IPS-NIHi11 (cell line): ENCODE data around the gene HPSE2.

Source experiments
- DNase-seq: peaks from one replicate; pipeline ENCODE4 v3.0.0; 2012; ENCODE audit warnings: mixed read lengths, low spot score

HPSE2 gene

DNA sequence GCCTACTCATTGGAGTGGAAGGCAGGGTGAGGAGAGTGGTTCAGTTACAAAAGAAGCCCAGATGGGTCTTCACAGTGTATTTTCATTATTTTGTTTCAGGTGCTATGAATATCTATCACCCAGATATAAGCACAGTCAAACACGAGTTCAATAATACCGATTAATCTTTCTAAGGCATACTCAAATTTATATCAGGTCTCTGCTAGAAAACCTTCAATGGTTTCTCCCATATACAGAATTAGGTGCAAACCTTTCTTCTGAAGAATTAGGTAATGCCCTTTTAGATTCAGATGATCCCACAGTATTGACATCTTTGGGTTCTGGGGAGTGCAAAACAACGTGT, 774.2 kb downstream of the HPSE2 start:
- no peak for DNase-seq

DNA sequence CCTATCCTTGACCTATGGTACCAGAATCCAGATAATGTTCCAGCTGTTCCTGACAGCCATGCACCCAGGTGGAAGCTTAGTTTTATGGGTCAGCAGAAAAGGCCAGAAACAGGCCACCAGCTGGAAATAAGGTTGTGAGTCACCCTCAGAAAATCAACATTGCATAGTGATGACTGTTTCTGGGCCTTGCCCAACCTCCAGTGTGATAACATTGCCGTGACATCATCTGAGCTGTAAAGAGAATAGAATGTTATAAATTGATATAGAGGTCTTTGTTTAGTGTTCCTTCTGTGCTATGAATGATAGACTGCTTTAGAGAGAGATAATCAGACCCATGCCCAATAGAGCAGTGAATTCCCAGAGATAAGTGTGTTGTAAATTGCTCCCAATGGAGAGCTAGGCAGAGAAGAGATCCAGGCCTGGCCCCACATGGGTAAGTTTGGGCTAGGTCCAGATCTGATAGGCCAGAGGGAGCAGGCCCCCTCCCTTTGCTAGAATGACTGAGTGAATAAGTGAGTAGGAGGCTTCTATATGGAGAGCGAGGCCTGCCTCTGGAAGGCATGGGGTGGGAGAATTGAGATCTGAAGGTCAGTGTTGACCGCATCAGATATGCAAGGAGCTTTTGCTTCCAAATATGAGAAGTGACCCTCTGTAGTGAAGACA, 774.7 kb downstream of the HPSE2 start:
- DNase-seq, result no peak

DNA sequence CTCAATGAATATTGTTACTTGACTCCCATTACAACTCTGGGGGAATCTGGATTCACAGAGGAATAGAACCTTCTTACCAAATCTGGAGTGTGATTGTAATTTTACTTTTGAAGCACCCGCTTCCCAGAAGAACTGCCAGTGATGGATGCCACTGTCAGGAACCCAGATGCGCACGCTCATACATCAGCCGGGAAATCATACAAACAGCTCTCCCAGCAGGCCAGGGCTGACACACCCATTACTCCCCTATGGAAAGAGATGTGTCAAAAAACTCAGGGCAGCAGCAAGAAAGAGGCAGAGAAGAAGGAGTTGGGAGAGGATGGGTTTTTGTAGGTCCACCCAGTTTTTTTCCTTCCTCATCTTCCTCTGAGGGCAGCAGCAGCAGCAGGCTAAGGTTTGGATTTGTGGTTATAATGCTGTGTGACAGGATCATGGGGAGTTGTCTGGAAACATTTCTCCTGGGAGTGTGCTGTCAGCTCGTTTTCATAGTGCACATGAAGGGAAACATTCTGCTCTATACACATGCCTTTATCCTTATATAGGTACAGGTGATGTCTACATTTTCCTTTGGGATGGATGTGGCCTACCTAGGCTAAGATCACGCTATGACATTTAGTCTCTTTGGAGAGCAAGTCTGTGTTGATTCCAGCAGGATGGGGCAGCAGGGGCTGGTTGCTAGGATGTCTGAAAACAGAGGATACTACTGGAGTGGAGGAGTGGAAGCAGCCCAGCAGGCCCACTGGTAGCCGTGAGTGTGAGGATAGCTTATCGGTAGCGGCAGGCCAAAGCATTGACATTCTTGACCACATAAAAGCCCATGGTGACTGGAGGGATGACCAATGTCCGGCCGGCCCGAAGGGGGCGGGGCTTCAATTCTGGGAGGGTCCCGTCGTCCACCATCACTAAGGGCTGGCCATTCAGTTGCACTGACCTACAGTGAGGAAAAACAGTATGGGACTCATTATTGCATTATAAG, 776.6 kb downstream of the HPSE2 start:
- no peak for DNase-seq

DNA sequence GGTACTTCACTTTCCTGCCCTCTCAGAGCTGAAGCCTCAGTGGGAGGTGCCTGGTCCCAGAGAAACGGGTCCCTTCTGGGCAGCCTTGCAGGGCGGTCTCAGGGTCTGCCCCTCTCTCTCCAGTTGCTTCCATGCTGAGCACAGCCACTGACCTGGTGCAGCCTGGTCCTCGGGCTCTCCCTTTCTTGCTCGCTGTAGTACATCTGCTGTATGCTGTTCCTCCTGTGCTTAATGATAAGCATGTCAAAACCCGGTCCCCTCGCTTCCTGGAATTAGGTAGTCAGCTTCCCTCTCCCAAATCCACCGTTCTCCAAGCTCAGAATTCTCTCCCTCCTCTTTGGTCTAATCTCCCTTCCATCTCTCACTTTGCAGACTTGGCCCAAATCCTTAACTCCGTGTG, 777.9 kb downstream of the HPSE2 start:
- no peak for DNase-seq

DNA sequence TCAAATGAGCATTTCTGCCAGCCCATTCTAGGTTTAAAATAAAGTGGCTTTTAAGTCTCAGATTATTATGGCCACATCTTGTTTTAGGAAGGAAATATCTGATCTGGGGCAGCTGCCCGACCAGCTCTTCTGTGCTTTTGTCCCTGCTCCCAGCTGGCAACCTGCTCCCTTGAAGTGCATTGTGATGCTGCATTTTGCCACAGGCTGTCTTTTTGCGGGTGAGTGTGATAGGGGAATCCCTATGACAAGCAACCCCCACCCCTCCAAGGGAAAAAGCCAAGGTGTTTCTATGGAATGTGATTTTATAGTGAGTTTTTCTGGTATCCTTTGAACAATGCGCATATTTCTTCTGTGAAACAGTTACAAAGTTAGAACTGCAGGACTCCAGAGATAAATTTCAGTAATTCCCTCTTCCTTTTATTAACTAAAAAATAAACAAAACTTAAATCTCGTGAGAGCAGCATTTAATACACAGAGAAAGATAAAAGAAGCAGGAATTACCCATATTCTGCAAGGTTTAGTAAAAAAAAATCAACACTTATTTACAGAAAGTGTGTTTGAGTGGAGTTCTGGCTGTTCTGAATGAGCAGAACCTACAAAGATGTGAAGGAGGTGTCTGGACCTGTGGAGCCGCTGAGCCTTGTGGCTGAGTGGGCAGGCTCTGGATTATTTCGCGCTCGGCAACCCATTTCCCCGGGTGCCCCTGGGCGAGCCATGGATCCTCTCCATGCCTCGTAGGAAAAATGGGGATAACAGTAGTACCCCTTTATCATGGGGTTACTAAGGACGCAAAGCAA, 778.8 kb downstream of the HPSE2 start:
- DNase-seq, result no peak

DNA sequence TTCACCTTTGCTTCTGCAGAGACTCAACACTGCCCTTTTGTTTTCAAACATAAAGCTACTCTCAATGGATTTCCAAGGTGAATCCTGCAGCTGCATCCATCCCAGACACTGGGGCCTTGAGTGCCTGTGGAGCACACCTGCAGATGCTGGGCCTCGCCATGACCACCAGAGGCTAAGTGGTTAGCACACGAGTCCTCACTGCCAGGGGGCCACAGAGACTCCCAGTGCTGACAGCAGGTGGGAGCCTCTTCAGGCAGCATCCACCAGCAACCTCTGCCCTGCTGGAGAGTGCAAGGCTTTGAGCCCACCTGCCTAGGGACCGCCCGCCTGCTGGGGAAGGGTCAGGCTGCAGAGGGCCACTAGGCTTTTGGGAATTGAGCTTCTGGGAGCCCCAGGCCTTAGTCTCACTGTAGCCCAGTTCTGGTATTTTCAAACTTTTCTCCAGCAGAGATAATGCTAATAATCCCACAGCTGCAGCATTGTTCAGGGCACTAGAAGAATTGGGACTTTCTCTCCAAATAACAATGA, 779.5 kb downstream of the HPSE2 start:
- no peak for DNase-seq

DNA sequence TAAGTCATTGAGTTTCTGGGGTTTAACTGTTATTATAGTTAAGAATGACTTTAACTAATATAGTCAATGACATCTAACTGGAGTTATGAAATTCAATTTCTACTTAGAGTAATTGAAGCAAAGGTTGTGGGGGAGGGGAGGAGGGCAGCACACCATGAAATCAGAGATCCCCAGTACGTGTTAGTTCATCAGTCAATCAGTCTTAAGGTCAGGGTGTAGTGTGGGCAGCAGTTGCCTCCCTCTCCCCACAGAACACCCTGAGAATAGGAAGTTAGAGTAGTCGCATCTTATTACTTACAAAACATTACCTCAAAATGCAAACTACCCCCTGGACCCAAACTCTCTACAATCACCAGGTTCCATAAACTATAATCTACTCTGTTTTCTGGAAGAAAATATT, 781.9 kb downstream of the HPSE2 start:
- no peak for DNase-seq

DNA sequence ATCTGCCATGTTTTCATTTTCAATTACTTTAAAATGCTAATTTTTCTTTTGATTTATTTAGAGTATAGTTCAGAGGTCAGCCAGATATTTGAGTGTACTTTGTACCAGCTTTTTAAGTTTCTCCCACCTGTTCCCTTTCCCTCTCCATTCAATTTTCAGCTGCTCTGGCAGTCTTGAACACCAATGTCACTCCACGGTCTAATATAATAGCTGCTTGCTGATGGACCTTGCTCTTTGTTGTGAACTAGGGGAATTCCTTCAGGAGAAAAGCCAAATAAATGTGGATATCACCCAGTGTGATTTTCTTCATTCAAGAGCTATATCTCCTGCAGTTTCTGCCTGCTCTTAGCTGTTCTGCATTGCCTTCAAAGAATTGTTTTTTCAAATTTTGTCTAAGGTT, 785.0 kb downstream of the HPSE2 start:
- DNase-seq, result no peak

DNA sequence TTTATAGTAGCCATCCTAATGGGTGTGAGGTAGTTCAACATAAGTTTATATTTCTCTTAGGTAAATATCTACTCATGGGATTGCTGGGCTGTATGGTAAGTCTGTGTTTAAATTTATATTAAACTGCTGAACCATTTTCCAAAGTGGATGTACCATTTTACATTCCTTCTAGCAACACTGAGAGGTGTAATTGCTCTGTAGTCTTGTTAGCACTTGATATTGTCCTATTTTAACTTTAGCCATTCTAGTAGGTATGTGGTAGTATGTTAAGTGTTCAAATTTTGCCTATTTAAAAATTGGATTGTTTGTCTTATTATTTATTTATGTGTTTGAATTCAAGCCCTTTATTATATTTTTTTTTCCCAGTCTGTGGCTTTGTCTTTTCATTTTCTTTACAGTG, 786.4 kb downstream of the HPSE2 start:
- DNase-seq, result no peak

DNA sequence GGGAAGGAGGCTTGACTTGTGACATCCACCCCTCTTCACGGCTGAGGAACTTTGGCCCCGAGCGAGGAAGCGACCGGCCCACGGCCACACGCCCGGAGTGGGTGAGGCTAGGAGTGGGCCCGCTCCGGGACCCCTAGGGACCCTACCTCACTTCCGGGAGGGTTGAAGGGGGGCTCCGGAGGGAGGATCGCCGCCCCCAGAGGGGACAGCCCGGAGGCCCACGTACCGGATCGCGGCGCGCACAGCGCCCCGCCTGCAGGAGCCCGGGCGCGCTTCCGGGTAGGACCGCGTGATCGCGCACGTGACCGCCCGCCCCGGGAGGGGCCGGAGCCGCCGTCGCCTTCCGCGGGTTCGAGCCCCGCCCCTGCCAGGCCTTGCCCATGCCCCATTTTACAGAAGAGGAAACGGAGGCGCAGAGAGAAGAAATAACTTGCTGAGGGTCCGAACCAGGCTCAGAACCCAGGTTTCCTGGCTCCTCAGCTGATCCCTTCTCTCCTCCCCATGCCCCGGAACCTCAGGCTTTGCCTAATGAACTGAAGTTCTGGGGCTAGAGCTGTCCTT, 788.9 kb downstream of the HPSE2 start, which contains the start of gene HPS1:
TSS of gene HPS1 (minus strand) at position 275 of the 561 bp plus-strand sequence. CDS start 3,695 bp downstream, outside the sequence.
- peak; percentile 97 for DNase-seq

DNA sequence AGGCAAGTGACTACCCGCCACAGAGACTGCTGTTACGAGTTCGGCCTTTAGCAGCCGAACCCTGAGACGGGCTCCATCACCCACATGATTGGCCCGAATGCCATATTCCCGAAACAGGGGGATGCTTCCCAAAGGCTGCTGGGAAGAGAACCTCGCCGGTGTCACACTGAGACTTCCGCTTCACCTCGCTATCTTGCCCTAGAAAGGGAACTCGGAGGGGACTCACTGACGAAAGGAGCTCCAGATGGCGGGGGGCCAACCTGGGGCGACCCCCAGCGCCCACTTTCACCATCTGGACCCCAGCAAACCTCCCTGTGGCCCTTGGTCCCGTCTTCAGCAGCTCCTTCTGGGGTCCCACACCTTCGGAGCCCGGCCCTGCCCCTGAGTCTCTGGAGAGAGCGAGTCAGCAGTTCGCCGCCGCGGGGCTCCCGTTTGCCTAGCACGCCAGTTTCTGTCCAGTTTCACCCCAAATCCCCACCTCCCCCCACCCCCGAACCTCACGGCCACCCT, 789.4 kb downstream of the HPSE2 start:
- peak; percentile 62 for DNase-seq

DNA sequence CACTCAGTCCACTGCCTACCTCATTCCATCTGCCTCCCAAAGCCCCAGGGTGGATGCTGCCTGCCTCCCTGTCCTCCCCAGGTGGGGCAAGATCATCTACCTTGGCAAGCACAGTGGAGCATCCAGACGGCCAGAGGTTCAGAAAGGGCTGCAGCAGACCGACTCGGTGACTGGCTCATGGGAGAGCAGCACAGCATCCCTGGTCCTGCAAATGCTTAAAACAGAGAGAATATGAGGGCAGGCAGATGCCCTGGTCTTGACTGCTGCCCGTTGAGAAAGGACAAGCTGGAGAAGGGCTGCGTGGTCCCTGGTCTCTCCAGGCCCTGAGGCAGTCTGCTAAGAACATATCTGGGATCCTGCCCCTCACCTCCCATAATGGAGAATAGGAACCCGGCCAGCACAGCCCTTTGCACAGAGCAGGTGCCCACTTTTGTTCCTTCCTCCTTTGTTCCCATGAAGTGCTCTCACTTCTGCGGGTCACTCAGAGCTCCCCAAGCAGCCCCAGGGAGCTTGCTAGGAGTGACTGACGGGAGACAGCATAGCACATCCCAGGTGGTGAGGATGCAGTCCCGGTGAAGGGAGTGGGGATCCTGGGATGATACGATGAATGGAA, 790.3 kb downstream of the HPSE2 start:
- DNase-seq, result no peak

DNA sequence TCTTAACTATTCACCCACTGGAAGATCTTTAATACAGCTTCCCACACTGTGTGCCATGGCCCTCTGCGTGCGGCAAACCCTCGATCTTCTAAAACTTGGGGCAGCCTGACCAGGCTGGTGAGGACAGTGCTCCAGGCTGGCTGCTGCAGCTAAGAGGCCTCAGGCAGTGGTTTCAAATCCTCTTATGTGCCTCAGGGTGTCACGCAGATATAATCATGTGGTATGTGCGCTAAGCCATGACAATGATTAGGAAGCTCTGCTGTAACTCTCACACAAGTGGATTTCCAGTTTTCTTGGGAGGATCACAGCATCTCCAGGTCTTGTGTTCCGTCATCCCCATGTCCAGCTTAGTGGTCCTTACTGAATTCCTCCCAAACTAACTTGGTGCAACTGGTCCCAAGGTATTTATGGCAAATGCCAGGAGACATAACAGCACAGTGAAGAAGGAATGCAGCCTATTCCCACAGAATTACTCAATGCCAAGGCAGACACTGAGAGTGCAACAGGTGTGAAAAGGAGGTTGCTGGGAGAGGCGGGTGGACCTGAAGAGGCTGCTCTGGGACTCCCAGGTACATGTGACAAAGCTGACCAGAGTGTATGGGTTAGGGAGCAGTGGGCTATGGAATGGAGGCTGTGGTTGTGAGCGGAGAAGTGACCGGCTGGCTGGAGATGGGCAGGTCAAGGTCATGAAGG, 791.2 kb downstream of the HPSE2 start:
- DNase-seq, result no peak

DNA sequence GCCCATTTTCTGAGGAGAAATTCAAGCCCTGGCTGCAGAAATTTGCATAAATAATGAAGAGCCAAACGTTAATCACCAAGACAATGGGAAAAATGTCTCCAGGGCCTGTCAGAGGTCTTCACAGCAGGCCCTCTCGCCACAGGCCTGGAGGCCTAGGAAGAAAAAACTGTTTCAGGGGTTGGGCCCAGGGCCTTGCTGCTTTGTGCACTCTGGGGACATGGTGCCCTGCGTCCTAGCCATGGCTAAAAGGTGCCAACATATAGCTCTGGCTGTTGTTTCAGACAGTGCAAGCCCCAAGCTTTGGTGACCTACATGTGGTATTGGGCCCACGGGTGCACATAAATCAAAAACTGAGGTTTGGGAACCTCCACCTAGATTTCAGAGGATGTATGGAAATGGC, 796.9 kb downstream of the HPSE2 start:
- DNase-seq, result no peak

DNA sequence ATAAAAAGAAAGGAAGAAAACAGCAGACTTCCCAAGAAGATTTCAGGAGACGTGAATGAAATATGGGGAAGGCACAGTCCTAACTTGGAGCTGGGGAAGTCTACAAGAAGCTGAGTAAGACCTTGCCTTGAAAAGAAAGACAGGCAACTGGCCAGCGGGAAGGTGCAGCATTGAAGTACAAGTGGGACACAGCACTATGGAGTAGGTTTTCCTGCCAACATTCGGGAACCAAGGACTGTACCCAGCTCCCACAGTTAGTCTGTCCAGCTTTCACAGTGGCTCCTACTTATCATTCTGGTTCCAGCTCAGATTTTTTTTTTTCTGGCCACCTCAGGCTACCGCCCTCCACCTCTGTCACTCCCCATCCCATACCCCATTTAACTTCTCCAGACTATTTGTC, 798.9 kb downstream of the HPSE2 start:
- DNase-seq, result no peak

DNA sequence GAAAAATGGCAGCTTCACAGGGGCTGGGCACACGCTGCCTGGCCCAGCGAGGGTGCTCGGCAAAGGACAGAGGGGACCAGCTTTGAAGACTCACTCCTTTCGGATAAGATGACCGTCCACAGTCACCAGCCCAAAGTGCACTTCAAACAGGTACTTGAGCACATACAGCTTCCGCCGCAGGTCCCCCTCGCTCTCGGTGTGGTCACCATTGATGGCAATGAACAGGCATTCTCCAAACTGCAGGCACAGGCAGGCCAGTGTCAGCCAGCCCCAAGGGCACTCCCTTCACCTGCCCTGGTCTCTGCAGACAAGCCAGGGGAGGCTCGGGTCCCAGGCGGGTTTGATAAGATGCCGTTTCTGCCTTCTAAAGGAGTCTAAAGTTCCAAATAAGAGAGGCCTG, 800.5 kb downstream of the HPSE2 start:
- no peak for DNase-seq

DNA sequence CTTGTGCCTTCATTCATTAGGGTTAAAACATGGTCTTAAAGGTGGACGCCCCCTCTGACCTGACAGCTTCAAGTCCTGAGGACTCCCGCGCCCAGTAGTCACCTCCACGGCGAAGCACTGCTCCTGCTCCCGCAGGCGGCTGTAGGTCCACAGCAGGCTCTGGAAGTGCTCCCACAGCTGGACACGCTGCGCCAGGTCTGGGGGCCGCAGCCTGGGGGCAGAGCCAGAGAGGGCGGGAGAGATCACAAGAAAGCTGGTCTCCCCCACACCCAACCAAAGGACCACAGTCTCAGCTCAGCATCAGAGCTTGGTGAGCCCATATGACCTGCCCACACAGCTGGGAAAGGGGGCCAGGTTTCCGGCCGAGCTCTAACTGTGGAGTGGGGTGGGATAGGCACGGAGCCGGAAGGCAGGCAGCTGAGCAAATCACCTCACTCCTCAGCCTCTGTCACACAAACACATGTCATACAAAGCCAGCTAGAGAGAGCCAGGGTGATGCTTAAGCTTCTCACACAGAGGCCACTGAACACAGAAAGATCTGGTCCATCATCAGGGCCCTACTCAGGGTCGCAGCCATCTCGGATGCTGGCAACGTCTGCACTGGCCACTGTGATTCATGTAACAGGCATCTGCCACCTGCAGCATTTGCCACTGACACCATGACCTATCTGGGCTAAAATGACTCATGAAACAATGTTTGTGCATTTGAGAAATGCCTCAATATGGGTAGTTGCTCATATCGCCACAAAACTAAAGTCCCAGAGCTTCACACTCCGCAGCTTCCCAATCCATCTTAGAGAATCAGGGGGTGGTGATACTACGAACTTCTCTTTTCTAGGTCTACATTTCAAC, 801.5 kb downstream of the HPSE2 start:
- no peak for DNase-seq

DNA sequence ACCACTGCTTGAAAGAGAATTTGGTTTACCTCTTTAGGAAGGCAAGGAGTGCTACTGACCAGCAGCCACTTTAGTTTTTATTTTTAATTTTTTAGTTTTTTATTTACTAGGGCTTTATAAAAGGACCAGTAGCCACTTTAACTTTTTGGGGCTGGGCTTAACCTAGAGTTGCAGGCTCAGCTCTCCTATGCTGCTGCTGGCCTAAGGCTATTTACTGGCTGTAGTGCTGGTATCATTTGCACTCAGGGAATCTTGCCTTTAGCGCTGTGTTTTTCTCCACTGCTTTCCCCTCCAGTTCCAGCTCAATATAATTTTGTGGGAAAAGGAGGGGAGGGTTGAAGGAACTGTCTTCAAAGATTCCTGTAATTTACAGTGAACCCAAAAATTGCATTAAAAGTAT, 802.3 kb downstream of the HPSE2 start:
- no peak for DNase-seq

DNA sequence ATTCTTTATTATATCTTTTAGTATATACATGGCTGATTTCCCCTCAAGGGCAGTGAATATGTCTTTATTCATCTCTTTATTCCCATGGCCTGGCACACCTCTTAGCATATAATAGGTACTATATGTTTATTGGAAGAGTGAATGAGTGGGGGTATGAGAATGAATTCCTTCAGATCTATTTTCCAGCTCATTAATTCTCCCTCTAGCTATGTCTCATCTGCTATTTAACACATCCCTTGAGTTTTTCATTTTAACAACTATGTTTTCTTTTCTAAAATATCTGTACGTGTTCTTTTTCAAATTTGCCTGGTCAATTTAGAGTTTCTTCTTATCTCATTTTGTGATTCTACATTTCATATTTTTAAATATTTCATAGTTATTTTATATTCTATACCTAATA, 803.3 kb downstream of the HPSE2 start:
- DNase-seq, result no peak

DNA sequence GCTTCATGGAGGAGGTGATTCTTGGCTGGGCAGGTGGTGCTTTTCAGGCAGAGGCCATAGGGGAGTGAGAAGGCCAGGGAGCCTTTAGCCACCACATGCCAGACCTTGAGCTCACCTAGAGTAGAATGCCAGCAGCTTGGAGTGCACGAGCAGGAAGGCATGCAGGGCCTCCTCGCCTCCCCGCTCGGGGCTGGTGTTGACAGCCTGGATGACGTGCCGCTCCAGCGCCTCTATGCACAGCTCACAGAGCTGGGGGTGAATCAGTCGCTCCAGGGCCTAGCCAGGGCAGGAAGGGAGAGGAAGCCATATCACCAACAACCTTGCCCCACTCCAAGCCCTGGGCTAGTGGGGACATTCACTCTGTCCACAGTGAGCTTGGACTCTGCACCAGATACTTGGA, 804.6 kb downstream of the HPSE2 start:
- DNase-seq, result no peak
